HEK293T (cell line): ENCODE measurements around the gene MICU1.
"Not testable (repeated sequence)": the region's sequence is repeated elsewhere in the genome, so short reads cannot be mapped to it uniquely, and the experiment has no call there.

Experiments
- CTCF ChIA-PET: fragments of 350-600 bp; formaldehyde crosslinking; extraction: SDS; loops from one replicate; lab custom pipeline; 2021; ENCODE audit warnings: antibody characterized with exemption, inconsistent platforms; lab: Yijun Ruan, JAX
- POLR2A ChIA-PET: fragments of 350-600 bp; formaldehyde crosslinking; extraction: SDS; loops from one replicate; lab custom pipeline; 2020; ENCODE audit warnings: antibody characterized with exemption, inconsistent platforms; lab: Yijun Ruan, JAX
- DNase-seq: peaks from one replicate; pipeline ENCODE4 v3.0.0; 2012; ENCODE audit warnings: mixed read lengths; ENCODE audit errors: extremely low spot score
- ARNT ChIP-seq: fragments of 450-650 bp; IDR thresholded peaks from 2 replicates; pipeline ENCODE4 v1.6.1; 2017; ENCODE audit warnings: mild to moderate bottlenecking
- BHLHE40 ChIP-seq: fragments of 450-650 bp; IDR thresholded peaks from 2 replicates; pipeline ENCODE4 v1.6.1; 2016; ENCODE audit warnings: mild to moderate bottlenecking, moderate library complexity, borderline replicate concordance
- CTBP1 ChIP-seq: fragments of 450-650 bp; IDR thresholded peaks from 2 replicates; pipeline ENCODE4 v1.6.1; 2016; ENCODE audit warnings: borderline replicate concordance
- ELF4 ChIP-seq: fragments of 450-650 bp; IDR thresholded peaks from 2 replicates; pipeline ENCODE4 v1.6.1; 2017; ENCODE audit warnings: antibody characterized with exemption
- FOXA1 ChIP-seq: fragments of 450-650 bp; IDR thresholded peaks from 2 replicates; pipeline ENCODE4 v1.6.1; 2016; ENCODE audit warnings: mild to moderate bottlenecking
- FOXK2 ChIP-seq: fragments of 450-650 bp; IDR thresholded peaks from 2 replicates; pipeline ENCODE4 v1.6.1; 2016; ENCODE audit warnings: mild to moderate bottlenecking
- FOXM1 ChIP-seq: fragments of 450-650 bp; IDR thresholded peaks from 2 replicates; pipeline ENCODE4 v1.6.1; 2017; ENCODE audit warnings: mild to moderate bottlenecking, borderline replicate concordance
- HDGF ChIP-seq: fragments of 450-650 bp; IDR thresholded peaks from 2 replicates; pipeline ENCODE4 v1.6.1; 2017; ENCODE audit warnings: antibody characterized with exemption, borderline replicate concordance
- L3MBTL2 ChIP-seq: fragments of 450-650 bp; conservative IDR thresholded peaks from 2 replicates; pipeline ENCODE4 v1.6.1; 2016; ENCODE audit warnings: mild to moderate bottlenecking
- LEF1 ChIP-seq: fragments of 450-650 bp; IDR thresholded peaks from 2 replicates; pipeline ENCODE4 v1.6.1; 2017; ENCODE audit warnings: mild to moderate bottlenecking, borderline replicate concordance
- NFRKB ChIP-seq: fragments of 450-650 bp; IDR thresholded peaks from 2 replicates; pipeline ENCODE4 v1.6.1; 2016; ENCODE audit warnings: mild to moderate bottlenecking, moderate library complexity
- SP1 ChIP-seq: fragments of 450-650 bp; IDR thresholded peaks from 2 replicates; pipeline ENCODE4 v1.6.1; 2017
- SUZ12 ChIP-seq: fragments of 450-650 bp; IDR thresholded peaks from 2 replicates; pipeline ENCODE4 v1.6.1; 2016; ENCODE audit warnings: mild to moderate bottlenecking
- TARDBP ChIP-seq: fragments of 450-650 bp; IDR thresholded peaks from 2 replicates; pipeline ENCODE4 v1.6.1; 2016
- ZNF384 ChIP-seq: fragments of 450-650 bp; IDR thresholded peaks from 2 replicates; pipeline ENCODE4 v1.6.1; 2016
- TF ChIP-seq, protein P1 (sequence below): fragments of 450-650 bp; IDR thresholded peaks from 2 replicates; pipeline ENCODE4 v1.6.1; 2016

MICU1 gene

GRCh38 chr10:72354356-72355213, 271.3 kb downstream of the MICU1 start, which contains the start of gene DNAJB12:
TSS of gene DNAJB12 (minus strand) at chr10:72354919. CDS start at chr10:72354897, 22 bp downstream.
- TF ChIP-seq ELF4 (peak; percentile 80), HDGF (no peak), L3MBTL2 (no peak; the same call in 1 of the 2 replicates), SP1 (no peak), LEF1 (no peak; the same call in 1 of the 2 replicates), SUZ12 (no peak), CTBP1 (peak; percentile 52; the same call in 1 of the 2 replicates), FOXM1 (no peak)
- TF ChIP-seq, protein P1, sequence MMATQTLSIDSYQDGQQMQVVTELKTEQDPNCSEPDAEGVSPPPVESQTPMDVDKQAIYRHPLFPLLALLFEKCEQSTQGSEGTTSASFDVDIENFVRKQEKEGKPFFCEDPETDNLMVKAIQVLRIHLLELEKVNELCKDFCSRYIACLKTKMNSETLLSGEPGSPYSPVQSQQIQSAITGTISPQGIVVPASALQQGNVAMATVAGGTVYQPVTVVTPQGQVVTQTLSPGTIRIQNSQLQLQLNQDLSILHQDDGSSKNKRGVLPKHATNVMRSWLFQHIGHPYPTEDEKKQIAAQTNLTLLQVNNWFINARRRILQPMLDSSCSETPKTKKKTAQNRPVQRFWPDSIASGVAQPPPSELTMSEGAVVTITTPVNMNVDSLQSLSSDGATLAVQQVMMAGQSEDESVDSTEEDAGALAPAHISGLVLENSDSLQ: peak; percentile 88
- POLR2A ChIA-PET: interaction anchor here (1.0 to 1.7 kb wide), 10 partner anchors 10 to 741 kb away, joined by 3 to 11 read pairs (median 4); partner anchors contain the start of genes MCU and MICU1
- peak; percentile 94 for DNase-seq
- CTCF ChIA-PET: interaction anchor here (1.2 kb wide), 2 partner anchors 10 to 18 kb away, joined by 3 to 6 read pairs; no protein-coding TSS in a partner anchor

GRCh38 chr10:72353965-72354355, 271.9 kb downstream of the MICU1 start:
- TF ChIP-seq LEF1 (no peak), FOXK2 (no peak), FOXA1 (no peak), FOXM1 (no peak), ELF4 (no peak), NFRKB (no peak), BHLHE40 (no peak), CTBP1 (no peak), SUZ12 (no peak), ZNF384 (no peak), ARNT (no peak), HDGF (no peak), TARDBP (no peak), SP1 (no peak)
- TF ChIP-seq, protein P1: no peak
- DNase-seq: peak; percentile 26
- ChIA-PET POLR2A (interaction anchor here (0.5 to 1.4 kb wide), 3 partner anchors 20 to 667 kb away, joined by 3 to 4 read pairs (median 3); no protein-coding TSS in a partner anchor), CTCF (interaction anchor here (0.5 to 1.2 kb wide), 4 partner anchors 10 to 23 kb away, joined by 3 to 6 read pairs (median 4); no protein-coding TSS in a partner anchor)

GRCh38 chr10:72353028-72353964, 272.6 kb downstream of the MICU1 start:
- CTCF ChIA-PET: interaction anchor here (0.5 to 1.2 kb wide), 4 partner anchors 10 to 22 kb away, joined by 3 to 6 read pairs (median 4); no protein-coding TSS in a partner anchor
- POLR2A ChIA-PET: interaction anchor here (0.5 to 1.4 kb wide), 3 partner anchors 19 to 667 kb away, joined by 3 to 4 read pairs (median 3); no protein-coding TSS in a partner anchor
- no peak for DNase-seq
- no peak for TF ChIP-seq TARDBP
- no peak for TF ChIP-seq FOXM1
- no peak for TF ChIP-seq L3MBTL2
- TF ChIP-seq LEF1: no peak
- TF ChIP-seq ZNF384: no peak

DNA sequence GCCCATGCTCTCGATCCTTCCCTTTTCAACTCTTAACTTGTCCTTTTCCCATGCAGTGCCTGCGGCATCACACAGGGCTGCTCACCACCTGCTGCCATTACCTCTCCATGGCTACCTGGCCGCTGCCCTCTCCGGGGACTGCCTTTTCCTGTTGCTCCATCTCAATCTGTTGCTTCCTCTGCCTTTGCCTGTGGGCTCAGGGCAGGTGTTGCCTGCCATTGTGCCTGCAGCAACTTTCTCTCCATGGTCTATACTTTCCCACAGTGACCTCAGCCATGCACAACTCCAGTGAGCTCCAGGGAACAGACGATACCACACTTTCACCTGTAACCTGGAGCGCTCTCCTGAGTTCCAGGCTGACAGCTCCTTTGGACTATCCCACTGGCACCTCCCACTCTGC, 274.4 kb downstream of the MICU1 start:
- no peak for TF ChIP-seq CTBP1
- POLR2A ChIA-PET: no interaction called here
- CTCF ChIA-PET: interaction anchor here (0.8 kb wide), 1 partner anchor 15 kb away, joined by 4 read pairs; no protein-coding TSS in a partner anchor
- DNase-seq: no peak

GRCh38 chr10:72349438-72349837, 276.4 kb downstream of the MICU1 start:
- TF ChIP-seq, protein P1: no peak
- TF ChIP-seq ZNF384 (no peak), HDGF (no peak), TARDBP (no peak), FOXK2 (no peak), SUZ12 (no peak), BHLHE40 (no peak)
- DNase-seq: no peak
- POLR2A ChIA-PET: no interaction called here
- CTCF ChIA-PET: interaction anchor here (0.7 to 0.8 kb wide), 2 partner anchors 8 to 10 kb away, joined by 3 to 4 read pairs; no protein-coding TSS in a partner anchor

- DNase-seq: no peak
- CTCF ChIA-PET: no interaction called here
- POLR2A ChIA-PET: no interaction called here
- TF ChIP-seq FOXA1: no peak
- no peak for TF ChIP-seq SUZ12
- no peak for TF ChIP-seq BHLHE40
- TF ChIP-seq ZNF384: no peak
- TF ChIP-seq, protein P1: no peak
- no peak for TF ChIP-seq LEF1
- TF ChIP-seq ELF4: no peak
- TF ChIP-seq SP1: no peak
- no peak for TF ChIP-seq L3MBTL2
- no peak for TF ChIP-seq TARDBP
- no peak for TF ChIP-seq ARNT
- no peak for TF ChIP-seq CTBP1
- no peak for TF ChIP-seq NFRKB
- TF ChIP-seq HDGF: no peak
- no peak for TF ChIP-seq FOXM1
- no peak for TF ChIP-seq FOXK2
These were observed 277.6 kb downstream of the MICU1 start for GRCh38 chr10:72348282-72348681.

DNA sequence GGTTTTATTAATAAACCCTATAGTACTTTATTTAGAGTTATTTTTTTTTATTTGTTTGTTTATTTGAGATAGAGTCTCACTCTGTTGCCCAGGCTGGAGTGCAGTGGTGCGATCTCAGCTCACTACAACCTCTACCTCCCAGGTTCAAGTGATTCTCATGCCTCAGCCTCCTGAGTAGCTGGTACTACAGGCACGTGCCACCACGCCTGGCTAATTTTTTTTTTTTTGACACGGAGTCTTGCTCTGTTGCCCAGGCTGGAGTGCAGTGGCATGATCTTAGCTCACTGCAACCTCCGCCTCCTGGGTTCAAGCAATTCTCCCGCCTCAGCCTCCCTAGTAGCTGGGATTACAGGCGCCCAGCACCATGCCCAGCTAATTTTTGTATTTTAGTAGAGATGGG, 279.8 kb downstream of the MICU1 start:
- CTCF ChIA-PET: not testable (repeated sequence)

More for the DNA sequence above, 279.8 kb downstream of the MICU1 start:
- DNase-seq, POLR2A ChIA-PET: not testable (repeated sequence)
